MCF 10A (cell line): ENCODE results near the gene IKZF1. TPM values are rescaled to one million over a fixed set of nuclear protein-coding genes. Genes with fewer than 3 reads are reported as not detected.

Source experiments
- BruUV-seq: library from RNA; stranded (reverse); fragments of 400-500 nt; replicated peaks from 2 replicates; lab custom pipeline; 2021; lab: Mats Ljungman, UMichigan
- CTCF ChIA-PET: fragments of 300-600 bp; sonication (Branson Sonifier 250); formaldehyde crosslinking; extraction: SDS; loops from one replicate; lab custom pipeline; 2021; ENCODE audit warnings: antibody characterized with exemption, inconsistent platforms; lab: Yijun Ruan, JAX
- POLR2A ChIA-PET: fragments of 300-600, 350-650 bp; sonication (Branson Sonifier 250); formaldehyde crosslinking; extraction: SDS; loops from one replicate; lab custom pipeline; 2020; ENCODE audit warnings: antibody characterized with exemption, inconsistent platforms; lab: Yijun Ruan, JAX
- DNase-seq: peaks from one replicate; pipeline ENCODE4 v3.0.0-alpha.2; 2018; ENCODE audit not compliant: unreplicated experiment
- H3K27ac Mint-ChIP-seq: one replicate; pipeline ENCODE4 v1.8.0; 2022; ENCODE audit warnings: mild to moderate bottlenecking, low read depth, mixed read lengths; ENCODE audit not compliant: unreplicated experiment
- H3K27me3 Mint-ChIP-seq: one replicate; pipeline ENCODE4 v1.8.0; 2022; ENCODE audit warnings: mixed read lengths; ENCODE audit not compliant: insufficient read depth, unreplicated experiment
- H3K36me3 Mint-ChIP-seq: one replicate; pipeline ENCODE4 v1.8.0; 2022; ENCODE audit warnings: mild to moderate bottlenecking, moderate library complexity, mixed read lengths; ENCODE audit not compliant: insufficient read depth, unreplicated experiment
- H3K4me1 Mint-ChIP-seq: one replicate; pipeline ENCODE4 v1.8.0; 2022; ENCODE audit warnings: mixed read lengths; ENCODE audit not compliant: insufficient read depth, unreplicated experiment
- H3K4me3 Mint-ChIP-seq: one replicate; pipeline ENCODE4 v1.8.0; 2022; ENCODE audit warnings: mild to moderate bottlenecking, moderate library complexity, mixed read lengths; ENCODE audit not compliant: unreplicated experiment
- H3K9me3 Mint-ChIP-seq: one replicate; pipeline ENCODE4 v1.8.0; 2022; ENCODE audit warnings: mixed read lengths; ENCODE audit not compliant: unreplicated experiment
- CTCF ChIP-seq: fragments of 200-600 bp; IDR thresholded peaks from one replicate; pipeline ENCODE4 v1.8.0; 2022; ENCODE audit warnings: antibody characterized with exemption, mild to moderate bottlenecking; ENCODE audit not compliant: unreplicated experiment
- intact Hi-C: fragments of 100-400 bp; cut with micrococcal nuclease; formaldehyde crosslinking; loops from 2 replicates; pipeline ENCODE4 v1.14.1; 2022
- total RNA-seq: library from RNA; stranded (reverse); gene quantifications from 2 replicates; pipeline ENCODE4 v1.2.3, GENCODE V29; 2022

IKZF1 gene
- total RNA-seq, 1 experiment from 2014 or later = not detected

GRCh38 chr7:50405221-50405620 lies 100.7 kb downstream of the IKZF1 start:
- H3K9me3 Mint-ChIP-seq = no peaks in the 10 kb centered on the region
- H3K4me3 Mint-ChIP-seq = no peak overlapping the region
- CTCF ChIA-PET = interaction anchor here (0.7 to 2.1 kb wide), 2 partner anchors 13 to 339 kb away, joined by 3 to 9 read pairs; no protein-coding TSS in a partner anchor
- H3K36me3 Mint-ChIP-seq = no peaks in the 10 kb centered on the region
- no peak overlapping the region for H3K27ac Mint-ChIP-seq
- DNase-seq = no peak
- peaks cover 95% of the 10 kb centered on the region for H3K27me3 Mint-ChIP-seq
- no peak for TF ChIP-seq CTCF
- POLR2A ChIA-PET = no interaction called here
- intact Hi-C loops = no loop called here
- BruUV-seq = no TSS peak
- no peaks in the 10 kb centered on the region for H3K4me1 Mint-ChIP-seq

- intact Hi-C loops = no loop called here
- peaks cover 78% of the 10 kb centered on the region for H3K27me3 Mint-ChIP-seq
- POLR2A ChIA-PET = no interaction called here
- CTCF ChIA-PET = interaction anchor here (1.0 to 2.5 kb wide), 2 partner anchors 12 to 16 kb away, joined by 5 to 23 read pairs; no protein-coding TSS in a partner anchor
- DNase-seq = no peak
- TF ChIP-seq CTCF = no peak
- no peak overlapping the region for H3K27ac Mint-ChIP-seq
- no peaks in the 10 kb centered on the region for H3K4me1 Mint-ChIP-seq
- no TSS peak for BruUV-seq
- no peaks in the 10 kb centered on the region for H3K9me3 Mint-ChIP-seq
- no peaks in the 10 kb centered on the region for H3K36me3 Mint-ChIP-seq
- H3K4me3 Mint-ChIP-seq = no peak overlapping the region
These were observed 102.4 kb downstream of the IKZF1 start for GRCh38 chr7:50406935-50407334.

- no peak overlapping the region for H3K4me3 Mint-ChIP-seq
- peaks cover 46% of the 10 kb centered on the region for H3K27me3 Mint-ChIP-seq
- POLR2A ChIA-PET = no interaction called here
These were observed 105.6 kb downstream of the IKZF1 start for GRCh38 chr7:50409856-50410745.

More at GRCh38 chr7:50409856-50410745, 105.6 kb downstream of the IKZF1 start:
- TF ChIP-seq CTCF = no peak
- no peak for DNase-seq
- CTCF ChIA-PET = interaction anchor here (0.6 to 2.8 kb wide), 5 partner anchors 18 to 267 kb away, joined by 3 to 16 read pairs (median 4); no protein-coding TSS in a partner anchor
- H3K9me3 Mint-ChIP-seq = no peaks in the 10 kb centered on the region
- BruUV-seq = no TSS peak
- H3K4me1 Mint-ChIP-seq = no peaks in the 10 kb centered on the region
- no peaks in the 10 kb centered on the region for H3K36me3 Mint-ChIP-seq
- no peak overlapping the region for H3K27ac Mint-ChIP-seq
- intact Hi-C loops = no loop called here
